Activated gamma-delta T cell treated with Interleukin-2 at 50 U/mL for 16 hours (primary cell): ENCODE measurements around the gene FAM241A.

ENCODE experiments used
- DNase-seq: peaks from one replicate; pipeline ENCODE4 v3.0.0-alpha.2; 2020

FAM241A gene

GRCh38 chr4:112219826-112220366, 74.6 kb downstream of the FAM241A start:
- no peak for DNase-seq

GRCh38 chr4:112222219-112222955, 77.1 kb downstream of the FAM241A start:
- DNase-seq = no peak

- DNase-seq = no peak
Observed at GRCh38 chr4:112225157-112225556, 79.9 kb downstream of the FAM241A start.

GRCh38 chr4:112230879-112231778, 85.9 kb downstream of the FAM241A start:
- DNase-seq = peak; percentile 95

- peak; percentile 78 for DNase-seq
Observed at GRCh38 chr4:112231779-112232713, 86.8 kb downstream of the FAM241A start, which contains the start of gene AP1AR. Gene AP1AR (plus strand): TSS chr4:112231787. CDS start chr4:112232092, 305 bp downstream.

- DNase-seq = peak; percentile 52
Observed at GRCh38 chr4:112234952-112235609, 89.8 kb downstream of the FAM241A start.

GRCh38 chr4:112236040-112236439, 90.8 kb downstream of the FAM241A start:
- DNase-seq = no peak

GRCh38 chr4:112238833-112239232, 93.6 kb downstream of the FAM241A start:
- no peak for DNase-seq
